NCI-H2081 treated with DMSO at 0.1 percent for 48 hours (cell line): ENCODE results near the gene MMP23B.

Source experiments
- DNase-seq: peaks from one replicate; lab custom pipeline; 2025; lab: John Stamatoyannopoulos, UW

Gene MMP23B

GRCh38 chr1:1602968-1603506, 28.9 kb upstream of the MMP23B start:
- no peak for DNase-seq

GRCh38 chr1:1603671-1604373, 28.2 kb upstream of the MMP23B start:
- no peak for DNase-seq

GRCh38 chr1:1604374-1605033, 27.5 kb upstream of the MMP23B start:
- DNase-seq, result no peak

- DNase-seq, result no peak
Measured at GRCh38 chr1:1605034-1605591, 26.9 kb upstream of the MMP23B start.

- DNase-seq, result no peak
Measured at GRCh38 chr1:1605724-1606123, 26.2 kb upstream of the MMP23B start.

GRCh38 chr1:1606232-1606631, 25.7 kb upstream of the MMP23B start:
- no peak for DNase-seq

- DNase-seq, result no peak
Measured at GRCh38 chr1:1609822-1610485, 22.0 kb upstream of the MMP23B start.

GRCh38 chr1:1610796-1611195, 21.2 kb upstream of the MMP23B start:
- no peak for DNase-seq

GRCh38 chr1:1612104-1612400, 19.9 kb upstream of the MMP23B start:
- no peak for DNase-seq

- no peak for DNase-seq
Measured at GRCh38 chr1:1613509-1614082, 18.4 kb upstream of the MMP23B start.

GRCh38 chr1:1614204-1614953, 17.6 kb upstream of the MMP23B start:
- no peak for DNase-seq

GRCh38 chr1:1614954-1615255, 17.1 kb upstream of the MMP23B start:
- no peak for DNase-seq

GRCh38 chr1:1615256-1616044, 16.5 kb upstream of the MMP23B start, which contains the start of gene MIB2:
Gene MIB2 (plus strand): TSS chr1:1615500. CDS start chr1:1623453, 7,953 bp downstream.
- peak; percentile 92 for DNase-seq

GRCh38 chr1:1616045-1616790, 15.8 kb upstream of the MMP23B start:
- DNase-seq, result no peak

- no peak for DNase-seq
Measured at GRCh38 chr1:1616838-1617237, 15.1 kb upstream of the MMP23B start.

- no peak for DNase-seq
Measured at GRCh38 chr1:1617516-1617915, 14.5 kb upstream of the MMP23B start.

GRCh38 chr1:1617925-1618324, 14.0 kb upstream of the MMP23B start:
- no peak for DNase-seq

- DNase-seq, result no peak
Measured at GRCh38 chr1:1618396-1619068, 13.4 kb upstream of the MMP23B start.

GRCh38 chr1:1619917-1620361, 12.0 kb upstream of the MMP23B start:
- DNase-seq, result no peak
